ENCODE results near the gene USH2A.

DNA sequence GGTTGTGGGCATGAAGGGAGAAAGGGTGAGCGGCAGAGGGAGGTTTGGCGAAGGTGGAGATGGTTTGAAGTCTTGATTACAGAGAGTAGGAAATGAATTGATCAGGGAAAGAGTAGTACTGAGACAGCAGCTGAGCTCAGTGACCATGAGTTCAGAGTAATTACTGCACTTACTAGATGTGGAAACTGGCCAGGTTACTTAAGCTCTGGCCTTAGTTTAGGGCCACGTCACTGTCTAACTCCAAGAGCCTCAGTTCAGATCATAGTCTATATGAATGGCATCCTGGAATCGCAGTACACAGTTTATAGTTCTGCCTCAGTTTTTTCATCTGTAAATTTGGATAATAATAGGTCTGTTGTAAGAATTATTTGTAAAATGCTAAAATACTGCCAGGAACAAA is 778.1 kb downstream of the USH2A start:
- TF ChIP-seq, protein P1, sequence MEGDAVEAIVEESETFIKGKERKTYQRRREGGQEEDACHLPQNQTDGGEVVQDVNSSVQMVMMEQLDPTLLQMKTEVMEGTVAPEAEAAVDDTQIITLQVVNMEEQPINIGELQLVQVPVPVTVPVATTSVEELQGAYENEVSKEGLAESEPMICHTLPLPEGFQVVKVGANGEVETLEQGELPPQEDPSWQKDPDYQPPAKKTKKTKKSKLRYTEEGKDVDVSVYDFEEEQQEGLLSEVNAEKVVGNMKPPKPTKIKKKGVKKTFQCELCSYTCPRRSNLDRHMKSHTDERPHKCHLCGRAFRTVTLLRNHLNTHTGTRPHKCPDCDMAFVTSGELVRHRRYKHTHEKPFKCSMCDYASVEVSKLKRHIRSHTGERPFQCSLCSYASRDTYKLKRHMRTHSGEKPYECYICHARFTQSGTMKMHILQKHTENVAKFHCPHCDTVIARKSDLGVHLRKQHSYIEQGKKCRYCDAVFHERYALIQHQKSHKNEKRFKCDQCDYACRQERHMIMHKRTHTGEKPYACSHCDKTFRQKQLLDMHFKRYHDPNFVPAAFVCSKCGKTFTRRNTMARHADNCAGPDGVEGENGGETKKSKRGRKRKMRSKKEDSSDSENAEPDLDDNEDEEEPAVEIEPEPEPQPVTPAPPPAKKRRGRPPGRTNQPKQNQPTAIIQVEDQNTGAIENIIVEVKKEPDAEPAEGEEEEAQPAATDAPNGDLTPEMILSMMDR (IDR thresholded peaks at IDR 0.05): no peak
- TF ChIP-seq POLR2A (IDR thresholded peaks at IDR 0.05): no peak
